Measurements from ENCODE around the gene KIAA1958. TPM values are rescaled to one million over a fixed set of nuclear protein-coding genes. Genes with fewer than 3 reads are reported as not detected.

Gene KIAA1958
- total RNA-seq, 1 experiment from 2014 or later, result 28.6 TPM

GRCh38 chr9:112703304-112703703, 216.7 kb downstream of the KIAA1958 start:
- TF ChIP-seq EZH2 (IDR thresholded peaks at IDR 0.05; ENCODE audit: borderline replicate concordance, low read depth, low read length, poor library complexity, severe bottlenecking), result no peak
- TF ChIP-seq, protein P1, sequence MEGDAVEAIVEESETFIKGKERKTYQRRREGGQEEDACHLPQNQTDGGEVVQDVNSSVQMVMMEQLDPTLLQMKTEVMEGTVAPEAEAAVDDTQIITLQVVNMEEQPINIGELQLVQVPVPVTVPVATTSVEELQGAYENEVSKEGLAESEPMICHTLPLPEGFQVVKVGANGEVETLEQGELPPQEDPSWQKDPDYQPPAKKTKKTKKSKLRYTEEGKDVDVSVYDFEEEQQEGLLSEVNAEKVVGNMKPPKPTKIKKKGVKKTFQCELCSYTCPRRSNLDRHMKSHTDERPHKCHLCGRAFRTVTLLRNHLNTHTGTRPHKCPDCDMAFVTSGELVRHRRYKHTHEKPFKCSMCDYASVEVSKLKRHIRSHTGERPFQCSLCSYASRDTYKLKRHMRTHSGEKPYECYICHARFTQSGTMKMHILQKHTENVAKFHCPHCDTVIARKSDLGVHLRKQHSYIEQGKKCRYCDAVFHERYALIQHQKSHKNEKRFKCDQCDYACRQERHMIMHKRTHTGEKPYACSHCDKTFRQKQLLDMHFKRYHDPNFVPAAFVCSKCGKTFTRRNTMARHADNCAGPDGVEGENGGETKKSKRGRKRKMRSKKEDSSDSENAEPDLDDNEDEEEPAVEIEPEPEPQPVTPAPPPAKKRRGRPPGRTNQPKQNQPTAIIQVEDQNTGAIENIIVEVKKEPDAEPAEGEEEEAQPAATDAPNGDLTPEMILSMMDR (conservative IDR thresholded peaks at IDR 0.05; ENCODE audit: low read depth, low read length), result no peak
- Histone ChIP-seq H3K27ac (ENCODE audit: low read depth, low read length, poor library complexity, severe bottlenecking) (peak overlapping the region; percentile 28), H3K27me3 (replicated peaks; ENCODE audit: insufficient read depth, low read depth, low read length, poor library complexity) (no peaks in the 10 kb centered on the region), H3K9me3 (ENCODE audit: low read depth, low read length, poor library complexity, severe bottlenecking) (no peaks in the 10 kb centered on the region), H3K4me1 (ENCODE audit: insufficient read depth, low read length, poor library complexity, severe bottlenecking) (no peaks in the 10 kb centered on the region), H3K4me3 (ENCODE audit: low read depth, low read length, poor library complexity, severe bottlenecking) (no peak overlapping the region), H3K36me3 (ENCODE audit: insufficient read depth, low read length, poor library complexity, severe bottlenecking) (no peaks in the 10 kb centered on the region)
- no peak for DNase-seq (ENCODE audit: low spot score)
- BruUV-seq (replicated peaks), result no TSS peak
- ChIA-PET POLR2A (ENCODE audit: low non-redundant PET) (no interaction called here), CTCF (no interaction called here)
- intact Hi-C loops (cut with micrococcal nuclease; ENCODE audit: unreplicated experiment), result no loop called here

GRCh38 chr9:112705768-112706427, 219.3 kb downstream of the KIAA1958 start:
- intact Hi-C loops (cut with micrococcal nuclease; ENCODE audit: unreplicated experiment), result loop anchor here (2.0 kb wide), 2 partner anchors 263 to 619 kb away; no protein-coding TSS in a partner anchor
- ChIA-PET POLR2A (ENCODE audit: low non-redundant PET) (no interaction called here), CTCF (interaction anchor here (0.5 to 1.1 kb wide), 5 partner anchors 262 to 608 kb away, joined by 3 to 5 read pairs (median 4); no protein-coding TSS in a partner anchor)
- no TSS peak for BruUV-seq (replicated peaks)
- Histone ChIP-seq H3K4me1 (ENCODE audit: insufficient read depth, low read length, poor library complexity, severe bottlenecking) (peaks cover 3% of the 10 kb centered on the region), H3K27me3 (replicated peaks; ENCODE audit: insufficient read depth, low read depth, low read length, poor library complexity) (no peaks in the 10 kb centered on the region), H3K4me3 (ENCODE audit: low read depth, low read length, poor library complexity, severe bottlenecking) (no peak overlapping the region), H3K27ac (ENCODE audit: low read depth, low read length, poor library complexity, severe bottlenecking) (no peak overlapping the region), H3K36me3 (ENCODE audit: insufficient read depth, low read length, poor library complexity, severe bottlenecking) (no peaks in the 10 kb centered on the region), H3K9me3 (ENCODE audit: low read depth, low read length, poor library complexity, severe bottlenecking) (no peaks in the 10 kb centered on the region)
- DNase-seq (ENCODE audit: low spot score), result peak; percentile 83
- TF ChIP-seq EZH2 (IDR thresholded peaks at IDR 0.05; ENCODE audit: borderline replicate concordance, low read depth, low read length, poor library complexity, severe bottlenecking), result no peak
- TF ChIP-seq, protein P1 (conservative IDR thresholded peaks at IDR 0.05; ENCODE audit: low read depth, low read length), result peak; percentile 68

DNA sequence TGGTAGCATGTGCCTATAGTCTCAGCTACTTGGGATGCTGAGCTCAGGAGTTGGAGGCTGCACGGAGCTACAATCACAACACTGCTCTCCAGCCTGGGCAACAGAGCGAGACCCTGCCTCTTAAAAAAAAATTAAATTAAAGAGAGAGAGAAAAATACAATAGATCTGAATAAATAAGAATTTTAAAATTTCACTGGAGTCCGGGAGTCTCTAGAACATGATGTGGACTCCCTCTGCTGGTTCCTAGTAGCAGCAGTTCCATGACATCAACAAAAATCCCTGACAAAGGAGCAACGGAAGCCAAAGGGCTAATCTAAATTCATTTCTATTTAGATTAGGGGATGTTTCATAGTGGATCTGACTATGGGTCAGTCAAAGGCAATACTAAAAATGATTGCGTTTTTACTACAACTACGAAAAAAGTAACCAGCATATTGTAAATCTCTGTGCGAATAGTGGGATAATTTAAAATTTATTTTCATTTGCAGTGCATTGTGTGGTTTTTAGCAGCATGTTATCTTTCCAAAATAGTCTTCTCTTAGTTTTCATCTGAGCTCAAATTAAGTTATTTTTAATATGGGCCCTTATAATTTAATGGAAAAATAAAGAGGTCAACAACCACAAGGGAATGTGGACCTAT, 224.5 kb downstream of the KIAA1958 start:
- no peak for TF ChIP-seq EZH2 (IDR thresholded peaks at IDR 0.05; ENCODE audit: borderline replicate concordance, low read depth, low read length, poor library complexity, severe bottlenecking)
- TF ChIP-seq, protein P1 (conservative IDR thresholded peaks at IDR 0.05; ENCODE audit: low read depth, low read length), result peak; percentile 76
- Histone ChIP-seq H3K36me3 (ENCODE audit: insufficient read depth, low read length, poor library complexity, severe bottlenecking) (no peaks in the 10 kb centered on the region), H3K4me1 (ENCODE audit: insufficient read depth, low read length, poor library complexity, severe bottlenecking) (peaks cover 3% of the 10 kb centered on the region), H3K27me3 (replicated peaks; ENCODE audit: insufficient read depth, low read depth, low read length, poor library complexity) (no peaks in the 10 kb centered on the region), H3K27ac (ENCODE audit: low read depth, low read length, poor library complexity, severe bottlenecking) (no peak overlapping the region), H3K9me3 (ENCODE audit: low read depth, low read length, poor library complexity, severe bottlenecking) (peaks cover 5% of the 10 kb centered on the region), H3K4me3 (ENCODE audit: low read depth, low read length, poor library complexity, severe bottlenecking) (no peak overlapping the region)
- BruUV-seq (replicated peaks), result no TSS peak
- DNase-seq (ENCODE audit: low spot score), result peak; percentile 58
- ChIA-PET CTCF (interaction anchor here (0.6 kb wide), 1 partner anchor 9 kb away, joined by 5 read pairs; no protein-coding TSS in a partner anchor), POLR2A (ENCODE audit: low non-redundant PET) (no interaction called here)
- intact Hi-C loops (cut with micrococcal nuclease; ENCODE audit: unreplicated experiment), result loop anchor here (10.0 kb wide), 1 partner anchor 336 kb away; no protein-coding TSS in a partner anchor
